ENCODE data around the gene PCK2.
"Not testable (repeated sequence)": the region's sequence is repeated elsewhere in the genome, so short reads cannot be mapped to it uniquely, and the experiment has no call there.

Gene PCK2

GRCh38 chr14:24093901-24094840 lies at the start of gene PCK2:
TSS of gene PCK2 (plus strand) at chr14:24094311. CDS start at chr14:24094406, 95 bp downstream.
- DNase-seq = peak; percentile 87

GRCh38 chr14:24049002-24049401 lies 45.1 kb upstream of the PCK2 start:
- DNase-seq = not testable (repeated sequence)

GRCh38 chr14:24050753-24051152 lies 43.4 kb upstream of the PCK2 start:
- DNase-seq = not testable (repeated sequence)

GRCh38 chr14:24051176-24051788 lies 42.8 kb upstream of the PCK2 start:
- no peak for DNase-seq

GRCh38 chr14:24051789-24052655 lies 42.1 kb upstream of the PCK2 start, which contains the start of gene CARMIL3:
TSS of gene CARMIL3 (plus strand) at chr14:24052009. CDS start at chr14:24052154, 145 bp downstream.
- DNase-seq = peak; percentile 61

GRCh38 chr14:24052656-24053547 lies 41.2 kb upstream of the PCK2 start:
- no peak for DNase-seq

- DNase-seq = no peak
Measured at GRCh38 chr14:24053548-24054323, 40.4 kb upstream of the PCK2 start.

- no peak for DNase-seq
Measured at GRCh38 chr14:24054324-24054641, 39.8 kb upstream of the PCK2 start.

GRCh38 chr14:24054646-24055045 lies 39.5 kb upstream of the PCK2 start:
- DNase-seq = no peak

- no peak for DNase-seq
Measured at GRCh38 chr14:24055971-24056799, 37.9 kb upstream of the PCK2 start.

- DNase-seq = no peak
Measured at GRCh38 chr14:24056800-24057184, 37.3 kb upstream of the PCK2 start.

- DNase-seq = no peak
Measured at GRCh38 chr14:24057271-24057670, 36.8 kb upstream of the PCK2 start.

- no peak for DNase-seq
Measured at GRCh38 chr14:24057867-24058259, 36.2 kb upstream of the PCK2 start.

GRCh38 chr14:24058260-24058950 lies 35.7 kb upstream of the PCK2 start:
- DNase-seq = peak; percentile 60

GRCh38 chr14:24058951-24059475 lies 35.1 kb upstream of the PCK2 start:
- DNase-seq = no peak

GRCh38 chr14:24059841-24060388 lies 34.2 kb upstream of the PCK2 start:
- no peak for DNase-seq

- no peak for DNase-seq
Measured at GRCh38 chr14:24060443-24060842, 33.7 kb upstream of the PCK2 start.

- no peak for DNase-seq
Measured at GRCh38 chr14:24060984-24061913, 32.9 kb upstream of the PCK2 start.
